ENCODE data around the gene PAX5.

Gene PAX5

DNA sequence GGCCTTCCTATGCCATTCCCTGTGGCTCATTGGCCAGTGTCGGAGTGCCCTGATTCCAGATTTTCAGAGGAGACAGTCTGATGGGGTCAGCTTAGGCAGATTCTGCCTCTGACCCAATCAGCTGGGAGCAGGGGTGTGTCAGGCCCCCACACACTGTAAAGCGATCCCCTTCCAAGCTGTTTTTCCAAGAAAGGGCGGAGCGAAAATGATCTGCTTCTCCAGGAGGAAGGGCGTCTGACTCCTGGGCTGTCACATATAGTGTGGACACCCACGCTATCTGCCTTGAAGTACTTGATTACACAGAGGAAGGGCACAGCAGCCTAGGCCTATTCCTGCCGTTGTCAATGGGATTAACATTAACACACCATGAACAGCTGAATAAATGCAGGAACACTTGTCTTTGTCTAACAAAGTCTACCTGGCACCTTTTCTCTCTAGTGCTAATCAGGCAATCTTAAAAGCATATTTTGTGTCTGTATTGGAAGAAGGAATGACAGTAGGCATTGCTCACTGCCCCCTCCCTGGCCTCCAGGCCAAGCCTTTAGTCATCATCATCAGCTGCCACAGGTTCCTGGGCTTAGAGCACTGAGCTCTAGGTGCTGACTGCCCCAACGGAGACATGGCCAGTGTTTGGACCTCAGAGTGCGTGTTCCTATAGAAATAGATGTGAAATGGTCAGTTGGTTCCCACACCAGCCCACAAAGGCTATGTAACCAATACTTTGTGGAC lies 242.7 kb downstream of the PAX5 start:
- peaks cover 10% of the 10 kb centered on the region for H3K9me3 ChIP-seq (ENCODE audit: control insufficient read depth, insufficient read depth, low read depth, low read length)

DNA sequence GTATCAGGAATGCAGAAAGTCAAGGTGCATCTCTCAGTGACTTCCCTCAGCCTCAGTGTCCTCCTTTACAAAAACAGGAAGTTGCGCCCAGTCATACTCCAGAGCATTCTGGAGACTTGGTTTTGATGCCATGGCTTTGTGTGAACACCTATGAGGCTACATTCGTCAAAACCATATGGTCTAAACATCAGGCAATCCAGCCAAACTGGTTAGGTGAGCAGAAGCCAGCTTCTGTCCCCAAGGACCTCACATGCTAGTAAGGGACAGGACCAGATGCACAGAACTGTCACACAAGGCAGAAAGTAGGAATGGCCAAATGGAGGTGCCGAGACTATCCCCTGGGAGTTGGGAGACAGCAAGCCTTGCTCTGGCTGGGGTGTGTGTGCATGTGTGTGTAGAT lies 244.2 kb downstream of the PAX5 start:
- peaks cover 5% of the 10 kb centered on the region; the same call in 1 of the 2 replicates for H3K27me3 ChIP-seq (ENCODE audit: control insufficient read depth, insufficient read depth, low read length)
- no peak overlapping the region for H3K27ac ChIP-seq (ENCODE audit: low read depth, low read length)
- H3K36me3 ChIP-seq (ENCODE audit: control insufficient read depth, insufficient read depth, low read length) = no peaks in the 10 kb centered on the region
- H3K9ac ChIP-seq (ENCODE audit: low read length) = no peak overlapping the region
- no peak overlapping the region for H3K4me3 ChIP-seq (ENCODE audit: low read depth, low read length)
- peaks cover 3% of the 10 kb centered on the region; the same call in 1 of the 2 replicates for H3K4me1 ChIP-seq (ENCODE audit: control insufficient read depth, insufficient read depth, low read length)
- peaks cover 10% of the 10 kb centered on the region for H3K9me3 ChIP-seq (ENCODE audit: control insufficient read depth, insufficient read depth, low read depth, low read length)

More for the DNA sequence above, 242.7 kb downstream of the PAX5 start:
- Histone ChIP-seq H3K4me3 (ENCODE audit: low read depth, low read length) (no peak overlapping the region), H3K27ac (ENCODE audit: low read depth, low read length) (no peak overlapping the region), H3K27me3 (ENCODE audit: control insufficient read depth, insufficient read depth, low read length) (no peaks in the 10 kb centered on the region; the same call in 1 of the 2 replicates), H3K9ac (ENCODE audit: low read length) (no peak overlapping the region), H3K36me3 (ENCODE audit: control insufficient read depth, insufficient read depth, low read length) (no peaks in the 10 kb centered on the region), H3K4me1 (ENCODE audit: control insufficient read depth, insufficient read depth, low read length) (peaks cover 3% of the 10 kb centered on the region; the same call in 1 of the 2 replicates)

DNA sequence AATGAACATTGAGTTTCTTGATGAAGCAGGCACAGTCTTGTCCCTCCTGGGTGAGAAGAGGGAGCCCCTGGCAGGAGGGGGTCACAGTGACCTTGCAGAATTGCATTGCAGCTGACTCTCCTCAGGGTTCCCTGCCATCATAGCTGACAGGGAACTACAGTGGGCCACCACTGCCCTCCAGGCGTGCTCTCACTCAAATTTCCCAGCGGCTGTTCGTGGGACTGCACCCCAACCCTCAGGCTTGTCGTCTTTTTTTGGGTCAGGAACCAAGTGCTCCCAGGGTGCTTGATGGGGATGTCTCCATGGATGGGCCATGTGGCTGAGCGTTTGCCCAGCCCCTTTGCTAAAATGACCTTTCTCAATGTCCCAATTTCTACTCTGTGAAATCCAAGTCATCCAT lies 245.5 kb downstream of the PAX5 start:
- Histone ChIP-seq H3K4me3 (ENCODE audit: low read depth, low read length) (no peak overlapping the region), H3K9ac (ENCODE audit: low read length) (no peak overlapping the region), H3K27ac (ENCODE audit: low read depth, low read length) (no peak overlapping the region), H3K36me3 (ENCODE audit: control insufficient read depth, insufficient read depth, low read length) (no peaks in the 10 kb centered on the region), H3K9me3 (ENCODE audit: control insufficient read depth, insufficient read depth, low read depth, low read length) (peaks cover 6% of the 10 kb centered on the region), H3K4me1 (ENCODE audit: control insufficient read depth, insufficient read depth, low read length) (peaks cover 3% of the 10 kb centered on the region; the same call in 1 of the 2 replicates), H3K27me3 (ENCODE audit: control insufficient read depth, insufficient read depth, low read length) (peaks cover 9% of the 10 kb centered on the region; the same call in 1 of the 2 replicates)

DNA sequence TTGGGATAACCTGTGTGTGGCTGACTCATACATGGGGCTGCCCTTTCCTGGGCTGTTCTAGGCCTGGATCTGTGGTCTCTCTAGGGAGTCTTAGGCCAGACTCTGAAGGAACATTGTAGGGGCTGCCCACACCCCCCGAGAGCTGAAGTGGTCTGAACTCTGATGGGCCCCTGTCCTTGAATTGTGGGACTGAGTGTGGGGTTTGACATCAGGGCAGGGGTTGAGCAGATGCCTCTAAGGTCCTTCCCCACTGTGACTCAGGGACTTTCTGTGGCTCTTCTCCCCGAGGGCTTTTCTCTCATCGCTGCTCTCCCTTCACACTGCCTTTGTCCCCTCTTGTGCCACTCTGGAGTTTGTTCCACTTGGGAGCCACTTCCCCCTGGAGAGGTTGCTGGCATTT lies 246.4 kb downstream of the PAX5 start:
- no peaks in the 10 kb centered on the region for H3K9me3 ChIP-seq (ENCODE audit: control insufficient read depth, insufficient read depth, low read depth, low read length)
- no peak overlapping the region for H3K4me3 ChIP-seq (ENCODE audit: low read depth, low read length)
- H3K27me3 ChIP-seq (ENCODE audit: control insufficient read depth, insufficient read depth, low read length) = peaks cover 9% of the 10 kb centered on the region; the same call in 1 of the 2 replicates
- H3K9ac ChIP-seq (ENCODE audit: low read length) = no peak overlapping the region
- H3K4me1 ChIP-seq (ENCODE audit: control insufficient read depth, insufficient read depth, low read length) = peaks cover 3% of the 10 kb centered on the region; the same call in 1 of the 2 replicates
- no peak overlapping the region for H3K27ac ChIP-seq (ENCODE audit: low read depth, low read length)
- no peaks in the 10 kb centered on the region for H3K36me3 ChIP-seq (ENCODE audit: control insufficient read depth, insufficient read depth, low read length)
